Tibial nerve (tissue), 4 donors: ENCODE measurements around the gene PTPRD. TPM values are rescaled to one million over a fixed set of nuclear protein-coding genes. Genes with fewer than 3 reads are reported as not detected.

Experiments used
- DNase-seq, 2 donors: peaks; one replicate each; pipeline ENCODE4 v3.0.0-alpha.2; 2019; ENCODE audit warnings: low spot score in 2 of 2
- H3K27ac ChIP-seq, 4 donors: fragments of 200-600 bp; sonication (generic) in 3 of 4; one replicate each; pipeline ENCODE4 v1.5.1; 2017 to 2019; ENCODE audit warnings: mild to moderate bottlenecking in 1 of 4
- H3K27me3 ChIP-seq, 2 donors: fragments of 200-600 bp; sonication (generic) in 1 of 2; one replicate each; pipeline versions ENCODE4 v1.5.1 to v1.6.0; 2017 to 2019
- H3K36me3 ChIP-seq, 3 donors: fragments of 200-600 bp; sonication (generic); one replicate each; pipeline ENCODE4 v1.5.1; 2018 to 2019
- H3K4me1 ChIP-seq, 4 donors: fragments of 200-600 bp; sonication (generic) in 3 of 4; one replicate each; pipeline ENCODE4 v1.5.1; 2017 to 2019
- H3K4me3 ChIP-seq, 4 donors: fragments of 200-600 bp; sonication (generic) in 3 of 4; one replicate each; pipeline ENCODE4 v1.5.1; 2017 to 2019; ENCODE audit warnings: mild to moderate bottlenecking in 1 of 4, moderate library complexity in 1 of 4
- H3K9me3 ChIP-seq, 4 donors: fragments of 200-600 bp; sonication (generic) in 3 of 4; one replicate each; pipeline ENCODE4 v1.5.1; 2017 to 2019
- EP300 ChIP-seq, 2 donors: sonication (generic); formaldehyde crosslinking; IDR thresholded peaks; one replicate each; pipeline ENCODE4 v1.6.1; 2017; ENCODE audit warnings: antibody characterized with exemption in 2 of 2, mild to moderate bottlenecking in 1 of 2
- POLR2A ChIP-seq, 2 donors: fragments of 450-650 bp; IDR thresholded peaks; one replicate each; pipeline ENCODE4 v1.6.1; 2017; ENCODE audit warnings: antibody characterized with exemption in 2 of 2, mild to moderate bottlenecking in 2 of 2, moderate library complexity in 2 of 2
- WGBS, 2 donors: methylation state at CpG; one replicate each; pipeline ENCODE4 v1.1.5; 2018; 5-methylcytosine and 5-hydroxymethylcytosine counted together
- total RNA-seq, 4 donors: library from RNA; depleted of rRNA; stranded (reverse); fragments of >200 nt; gene quantifications; one replicate each; pipeline ENCODE4 v1.1.0, GENCODE V29; 2016
- TF ChIP-seq, protein P1 (sequence below), 5 experiments: fragments of 200-600 bp in 3 of 5; fragments of 450-650 bp in 2 of 5; sonication (generic) in 3 of 5; IDR thresholded peaks; one replicate each; pipeline ENCODE4 v1.5.1; 2016 to 2019; ENCODE audit warnings: antibody characterized with exemption in 5 of 5, mild to moderate bottlenecking in 3 of 5, moderate library complexity in 2 of 5

The PTPRD gene
- total RNA-seq, 4 donors from 2014 or later, result 1.7 to 13.2 (median 5.1) TPM

DNA sequence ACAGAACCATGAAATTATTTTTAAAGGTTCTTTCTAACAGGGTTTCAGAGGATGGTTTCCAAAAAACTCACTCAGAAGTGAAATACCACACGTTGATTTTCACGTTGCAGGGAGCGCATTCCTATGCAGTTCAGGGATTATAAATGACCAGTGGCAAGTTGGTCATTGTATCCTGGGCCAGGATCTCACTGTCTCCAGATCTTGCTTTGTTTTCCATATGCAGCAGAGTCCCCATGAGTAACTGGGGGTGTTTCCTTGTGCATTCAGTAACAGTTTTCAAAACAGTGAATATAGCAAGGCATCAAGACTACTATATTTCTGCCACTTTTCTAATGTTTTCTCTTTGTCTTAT, 1748.3 kb downstream of the PTPRD start:
- Histone ChIP-seq H3K27me3 (no peaks in the 10 kb centered on the region), H3K4me1 (no peaks in the 10 kb centered on the region), H3K27ac (no peak overlapping the region), H3K9me3 (no peaks in the 10 kb centered on the region), H3K36me3 (no peaks in the 10 kb centered on the region), H3K4me3 (no peak overlapping the region)
- TF ChIP-seq, protein P1, sequence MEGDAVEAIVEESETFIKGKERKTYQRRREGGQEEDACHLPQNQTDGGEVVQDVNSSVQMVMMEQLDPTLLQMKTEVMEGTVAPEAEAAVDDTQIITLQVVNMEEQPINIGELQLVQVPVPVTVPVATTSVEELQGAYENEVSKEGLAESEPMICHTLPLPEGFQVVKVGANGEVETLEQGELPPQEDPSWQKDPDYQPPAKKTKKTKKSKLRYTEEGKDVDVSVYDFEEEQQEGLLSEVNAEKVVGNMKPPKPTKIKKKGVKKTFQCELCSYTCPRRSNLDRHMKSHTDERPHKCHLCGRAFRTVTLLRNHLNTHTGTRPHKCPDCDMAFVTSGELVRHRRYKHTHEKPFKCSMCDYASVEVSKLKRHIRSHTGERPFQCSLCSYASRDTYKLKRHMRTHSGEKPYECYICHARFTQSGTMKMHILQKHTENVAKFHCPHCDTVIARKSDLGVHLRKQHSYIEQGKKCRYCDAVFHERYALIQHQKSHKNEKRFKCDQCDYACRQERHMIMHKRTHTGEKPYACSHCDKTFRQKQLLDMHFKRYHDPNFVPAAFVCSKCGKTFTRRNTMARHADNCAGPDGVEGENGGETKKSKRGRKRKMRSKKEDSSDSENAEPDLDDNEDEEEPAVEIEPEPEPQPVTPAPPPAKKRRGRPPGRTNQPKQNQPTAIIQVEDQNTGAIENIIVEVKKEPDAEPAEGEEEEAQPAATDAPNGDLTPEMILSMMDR (IDR thresholded peaks at IDR 0.05), result no peak
- TF ChIP-seq EP300 (IDR thresholded peaks at IDR 0.05) (no peak), POLR2A (IDR thresholded peaks at IDR 0.05) (no peak)
- no peak for DNase-seq
- 61 to 64% methylated on average over 3 of the region's 3 CpGs for WGBS, 2 donors

DNA sequence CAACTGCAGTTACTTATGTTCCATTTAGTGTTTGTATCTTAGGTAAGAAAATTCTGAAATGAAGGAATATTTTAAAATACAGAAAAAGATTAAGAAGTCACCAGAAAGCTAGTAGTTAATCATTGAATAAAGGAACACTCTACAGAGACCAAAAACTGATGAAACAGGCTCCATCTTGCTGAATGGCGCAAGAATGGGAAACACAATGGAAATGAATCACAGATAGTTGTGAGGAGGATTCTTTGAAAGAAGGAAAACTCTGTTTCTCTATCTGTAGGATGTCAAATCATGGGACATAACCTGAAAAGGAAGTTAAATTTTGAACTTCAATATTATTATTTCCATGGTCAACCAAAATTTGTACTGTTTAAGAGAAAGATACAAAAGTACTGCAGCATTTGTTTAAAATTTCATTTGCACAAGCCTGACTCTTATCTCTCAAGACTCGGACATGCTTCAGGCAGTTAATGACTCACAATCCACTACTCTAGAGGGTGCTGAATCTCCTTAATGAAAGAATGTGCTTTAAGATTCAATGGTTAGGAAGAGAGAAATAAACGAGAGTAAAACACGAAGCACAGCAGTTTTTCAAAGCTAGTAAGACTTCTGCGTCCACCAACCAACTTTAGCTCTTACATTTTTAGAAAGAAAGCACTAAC, 1748.8 kb downstream of the PTPRD start:
- no peaks in the 10 kb centered on the region for H3K9me3 ChIP-seq
- peaks cover 0 to 2% (median 0%) of the 10 kb centered on the region in 4 donors for H3K4me1 ChIP-seq
- WGBS, 2 donors, result 72 to 75% methylated on average over 5 of the region's 5 CpGs
- H3K4me3 ChIP-seq, result no peak overlapping the region
- no peak for DNase-seq
- no peaks in the 10 kb centered on the region for H3K36me3 ChIP-seq
- H3K27ac ChIP-seq, result no peak overlapping the region
- no peaks in the 10 kb centered on the region for H3K27me3 ChIP-seq
- no peak for TF ChIP-seq POLR2A (IDR thresholded peaks at IDR 0.05)
- no peak for TF ChIP-seq EP300 (IDR thresholded peaks at IDR 0.05)
- TF ChIP-seq, protein P1 (IDR thresholded peaks at IDR 0.05), result no peak

DNA sequence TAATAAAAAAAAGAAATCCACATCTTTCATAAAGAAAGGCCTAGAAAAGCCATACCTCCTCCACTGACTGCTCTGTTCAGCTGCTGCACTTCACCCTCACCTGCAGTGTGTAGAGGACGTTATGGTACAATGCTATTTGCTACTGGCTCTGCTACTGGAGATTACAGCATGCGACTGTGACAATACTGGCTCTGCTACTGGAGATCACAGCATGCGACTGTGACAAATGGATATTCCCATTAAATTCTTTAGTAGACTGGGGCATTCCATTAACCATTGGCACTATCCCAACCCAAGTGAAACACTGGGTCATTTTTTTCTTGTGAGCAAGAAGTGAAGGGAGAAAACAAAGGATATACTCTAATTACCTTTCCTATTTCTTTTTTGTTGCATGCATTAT, 1749.7 kb downstream of the PTPRD start:
- peaks cover 0 to 3% of the 10 kb centered on the region in 2 donors for H3K27me3 ChIP-seq
- H3K4me3 ChIP-seq, result no peak overlapping the region
- TF ChIP-seq, protein P1 (IDR thresholded peaks at IDR 0.05), result no peak
- no peak for TF ChIP-seq EP300 (IDR thresholded peaks at IDR 0.05)
- no peak for TF ChIP-seq POLR2A (IDR thresholded peaks at IDR 0.05)
- no peaks in the 10 kb centered on the region for H3K9me3 ChIP-seq
- H3K27ac ChIP-seq, result no peak overlapping the region
- DNase-seq, result no peak
- peaks cover 0 to 11% (median 0%) of the 10 kb centered on the region in 4 donors for H3K4me1 ChIP-seq
- no peaks in the 10 kb centered on the region for H3K36me3 ChIP-seq
- WGBS, 2 donors, result 53% methylated on average over 3 of the region's 3 CpGs

DNA sequence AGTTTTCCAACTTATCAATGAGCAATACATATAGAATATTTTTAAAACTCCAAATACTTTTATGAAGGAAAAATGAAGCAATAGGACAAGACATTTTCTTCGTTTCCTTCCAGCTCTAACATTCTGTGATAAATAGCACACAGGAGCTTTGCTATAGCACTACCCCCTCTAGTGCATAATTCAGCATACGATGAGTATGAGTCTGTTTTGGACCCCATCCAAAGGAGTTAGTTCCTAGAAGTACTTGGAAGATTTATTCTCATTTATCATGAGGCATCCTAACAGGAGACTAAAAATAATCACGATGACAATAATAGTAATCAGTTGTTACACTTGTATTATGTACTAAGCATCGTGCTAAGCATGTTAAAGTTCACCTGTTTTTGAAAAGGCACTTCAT, 1751.9 kb downstream of the PTPRD start:
- WGBS, 2 donors, result 50% methylated on average over 4 of the region's 4 CpGs
- H3K36me3 ChIP-seq, result no peaks in the 10 kb centered on the region
- peaks cover 0 to 28% (median 5%) of the 10 kb centered on the region in 4 donors for H3K4me1 ChIP-seq
- no peaks in the 10 kb centered on the region for H3K9me3 ChIP-seq
- no peak for DNase-seq
- no peak for TF ChIP-seq POLR2A (IDR thresholded peaks at IDR 0.05)
- no peak for TF ChIP-seq EP300 (IDR thresholded peaks at IDR 0.05)
- TF ChIP-seq, protein P1 (IDR thresholded peaks at IDR 0.05), result no peak
- peaks cover 0 to 18% of the 10 kb centered on the region in 2 donors for H3K27me3 ChIP-seq
- no peak overlapping the region for H3K27ac ChIP-seq
- H3K4me3 ChIP-seq, result no peak overlapping the region

DNA sequence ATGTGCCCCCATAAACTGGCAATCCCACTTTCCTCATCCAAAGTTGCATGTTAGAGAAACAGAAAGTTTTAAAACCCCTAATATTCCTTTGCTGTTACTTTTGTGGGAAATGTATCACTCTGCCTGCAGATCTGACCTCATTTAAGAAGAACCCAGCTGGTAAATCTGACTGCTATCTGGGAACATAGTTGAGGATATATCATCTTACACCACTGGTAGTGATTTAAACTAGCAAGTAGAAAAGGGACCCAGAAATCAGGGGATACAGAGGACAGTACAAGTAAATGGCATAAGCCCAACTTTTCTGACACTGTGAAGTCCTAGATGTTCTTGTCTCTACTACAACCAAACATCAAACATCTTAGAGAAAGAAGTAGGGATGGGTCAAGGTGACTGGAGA, 1752.7 kb downstream of the PTPRD start:
- Histone ChIP-seq H3K4me1 (peaks cover 0 to 28% (median 5%) of the 10 kb centered on the region in 4 donors), H3K9me3 (no peaks in the 10 kb centered on the region), H3K36me3 (no peaks in the 10 kb centered on the region), H3K27ac (no peak overlapping the region), H3K27me3 (peaks cover 0 to 22% of the 10 kb centered on the region in 2 donors), H3K4me3 (no peak overlapping the region)
- DNase-seq, result no peak
- no peak for TF ChIP-seq EP300 (IDR thresholded peaks at IDR 0.05)
- TF ChIP-seq, protein P1 (IDR thresholded peaks at IDR 0.05), result no peak
- no peak for TF ChIP-seq POLR2A (IDR thresholded peaks at IDR 0.05)
